ENCODE data around the gene BIRC6. TPM values are rescaled to one million over a fixed set of nuclear protein-coding genes. Genes with fewer than 3 reads are reported as not detected.
A peak's percentile ranks its signal among the peaks of the same experiment; 100 is the strongest.

The BIRC6 gene
- total RNA-seq, 1 donor from 2014 or later = 82.4 TPM

- H3K27ac Mint-ChIP-seq = no peak overlapping the region
- H3K36me3 Mint-ChIP-seq = peaks cover 25% of the 10 kb centered on the region
- no peaks in the 10 kb centered on the region for H3K27me3 Mint-ChIP-seq
- H3K4me1 Mint-ChIP-seq (ENCODE audit: unreplicated experiment) = peaks cover 16% of the 10 kb centered on the region
- TF ChIP-seq, protein P1, sequence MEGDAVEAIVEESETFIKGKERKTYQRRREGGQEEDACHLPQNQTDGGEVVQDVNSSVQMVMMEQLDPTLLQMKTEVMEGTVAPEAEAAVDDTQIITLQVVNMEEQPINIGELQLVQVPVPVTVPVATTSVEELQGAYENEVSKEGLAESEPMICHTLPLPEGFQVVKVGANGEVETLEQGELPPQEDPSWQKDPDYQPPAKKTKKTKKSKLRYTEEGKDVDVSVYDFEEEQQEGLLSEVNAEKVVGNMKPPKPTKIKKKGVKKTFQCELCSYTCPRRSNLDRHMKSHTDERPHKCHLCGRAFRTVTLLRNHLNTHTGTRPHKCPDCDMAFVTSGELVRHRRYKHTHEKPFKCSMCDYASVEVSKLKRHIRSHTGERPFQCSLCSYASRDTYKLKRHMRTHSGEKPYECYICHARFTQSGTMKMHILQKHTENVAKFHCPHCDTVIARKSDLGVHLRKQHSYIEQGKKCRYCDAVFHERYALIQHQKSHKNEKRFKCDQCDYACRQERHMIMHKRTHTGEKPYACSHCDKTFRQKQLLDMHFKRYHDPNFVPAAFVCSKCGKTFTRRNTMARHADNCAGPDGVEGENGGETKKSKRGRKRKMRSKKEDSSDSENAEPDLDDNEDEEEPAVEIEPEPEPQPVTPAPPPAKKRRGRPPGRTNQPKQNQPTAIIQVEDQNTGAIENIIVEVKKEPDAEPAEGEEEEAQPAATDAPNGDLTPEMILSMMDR (conservative IDR thresholded peaks at IDR 0.05) = no peak
- no peak overlapping the region for H3K4me3 Mint-ChIP-seq
- DNase-seq (ENCODE audit: extremely low spot score, unreplicated experiment) = no peak
- no peaks in the 10 kb centered on the region for H3K9me3 Mint-ChIP-seq
These were observed 68.9 kb downstream of the BIRC6 start for GRCh38 chr2:32425719-32426141.

DNA sequence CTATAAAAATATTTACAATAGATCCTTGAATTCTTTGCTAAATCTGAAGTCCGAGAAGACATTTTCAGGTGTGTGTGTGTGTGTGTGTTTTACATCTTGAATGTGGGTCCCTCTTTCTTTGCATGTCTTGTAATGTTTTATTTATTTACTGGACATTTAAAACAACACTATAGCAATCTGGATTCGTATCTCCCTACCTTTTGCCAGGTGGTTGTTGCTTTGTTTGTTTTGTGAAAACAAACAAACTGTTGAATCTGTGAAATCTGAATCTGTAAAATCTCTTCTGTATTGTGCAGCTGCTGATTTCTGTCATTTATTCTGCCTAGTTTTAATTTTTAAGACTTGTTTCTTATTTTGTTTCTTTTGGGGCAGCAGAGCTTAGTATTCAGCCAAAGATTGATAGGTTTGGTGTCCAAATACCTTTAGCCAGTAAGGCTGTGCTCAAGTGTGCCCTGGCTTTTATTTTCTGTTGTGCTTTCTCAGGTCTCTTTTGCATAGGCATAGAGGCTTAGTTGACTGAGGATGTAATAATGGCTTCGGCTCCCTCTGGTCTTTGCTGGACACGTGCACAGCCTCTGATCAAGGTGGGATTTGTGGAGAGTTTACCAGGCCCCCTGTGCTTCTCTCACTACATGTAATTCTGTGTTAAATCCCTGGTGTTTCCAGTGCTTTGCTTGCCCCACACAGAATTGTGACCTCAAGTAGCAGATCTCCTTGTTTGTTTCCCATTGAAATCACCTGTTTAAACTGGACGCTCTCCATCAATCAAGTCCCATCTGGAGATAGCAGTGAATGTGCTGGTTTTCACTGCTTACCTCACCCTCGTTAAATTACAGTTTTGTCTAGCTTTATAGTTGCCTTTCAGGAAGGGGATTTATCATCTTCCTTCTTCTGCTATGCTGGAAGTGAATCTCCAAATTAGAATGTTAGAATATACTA, 71.1 kb downstream of the BIRC6 start:
- DNase-seq (ENCODE audit: extremely low spot score, unreplicated experiment) = no peak
- TF ChIP-seq, protein P1 (conservative IDR thresholded peaks at IDR 0.05) = no peak
- Mint-ChIP-seq H3K27me3 (no peaks in the 10 kb centered on the region), H3K4me1 (ENCODE audit: unreplicated experiment) (peaks cover 10% of the 10 kb centered on the region), H3K4me3 (no peak overlapping the region), H3K27ac (peak overlapping the region; percentile 59), H3K36me3 (peaks cover 20% of the 10 kb centered on the region), H3K9me3 (no peaks in the 10 kb centered on the region)

- Mint-ChIP-seq H3K27me3 (no peaks in the 10 kb centered on the region), H3K27ac (no peak overlapping the region), H3K36me3 (peaks cover 14% of the 10 kb centered on the region), H3K4me1 (ENCODE audit: unreplicated experiment) (peaks cover 10% of the 10 kb centered on the region), H3K9me3 (no peaks in the 10 kb centered on the region), H3K4me3 (no peak overlapping the region)
- TF ChIP-seq, protein P1 (conservative IDR thresholded peaks at IDR 0.05) = no peak
- DNase-seq (ENCODE audit: extremely low spot score, unreplicated experiment) = no peak
These were observed 74.0 kb downstream of the BIRC6 start for GRCh38 chr2:32430804-32431203.

DNA sequence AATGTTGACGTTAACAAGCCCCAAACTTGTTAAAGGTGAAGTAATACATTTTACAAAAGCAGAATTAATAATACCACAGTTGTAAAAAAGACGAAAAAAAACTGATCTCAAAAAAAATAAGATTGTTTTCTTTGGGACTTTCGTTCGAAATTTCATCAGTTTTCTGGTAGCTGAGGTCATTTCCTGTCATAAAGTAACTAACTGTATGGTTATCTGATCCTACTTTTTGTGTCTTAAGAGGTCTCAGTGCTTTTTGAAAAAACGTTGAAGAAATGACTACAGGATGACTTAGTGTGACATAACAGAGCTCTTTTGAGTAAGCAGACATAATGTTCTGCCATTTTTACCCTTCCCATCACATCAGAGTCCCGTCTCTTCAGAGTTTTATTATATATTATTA, 79.3 kb downstream of the BIRC6 start:
- peaks cover 16% of the 10 kb centered on the region for H3K36me3 Mint-ChIP-seq
- TF ChIP-seq, protein P1 (conservative IDR thresholded peaks at IDR 0.05) = no peak
- H3K27me3 Mint-ChIP-seq = no peaks in the 10 kb centered on the region
- no peak overlapping the region for H3K4me3 Mint-ChIP-seq
- no peaks in the 10 kb centered on the region for H3K9me3 Mint-ChIP-seq
- no peak for DNase-seq (ENCODE audit: extremely low spot score, unreplicated experiment)
- H3K4me1 Mint-ChIP-seq (ENCODE audit: unreplicated experiment) = no peaks in the 10 kb centered on the region
- H3K27ac Mint-ChIP-seq = no peak overlapping the region

DNA sequence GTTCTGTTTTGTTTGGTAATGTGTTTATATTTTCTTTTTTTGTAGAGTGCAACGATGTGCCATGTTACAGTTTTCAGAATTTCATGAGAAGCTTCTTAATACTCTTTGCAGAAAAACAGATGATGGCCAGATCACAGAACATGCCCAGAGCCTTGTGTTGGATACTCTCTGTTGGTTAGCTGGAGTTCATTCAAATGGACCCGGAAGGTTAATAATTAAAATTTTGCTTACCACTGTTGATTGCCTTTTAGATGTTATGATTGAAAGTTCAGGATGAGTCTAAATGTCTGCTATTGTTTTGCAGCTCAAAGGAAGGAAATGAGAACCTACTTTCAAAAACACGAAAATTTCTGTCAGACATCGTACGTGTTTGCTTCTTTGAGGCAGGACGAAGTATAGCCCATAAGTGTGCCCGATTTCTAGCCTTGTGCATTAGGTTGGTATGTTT, 85.2 kb downstream of the BIRC6 start:
- Mint-ChIP-seq H3K36me3 (peaks cover 42% of the 10 kb centered on the region), H3K9me3 (no peaks in the 10 kb centered on the region), H3K27me3 (no peaks in the 10 kb centered on the region), H3K4me1 (ENCODE audit: unreplicated experiment) (no peaks in the 10 kb centered on the region), H3K27ac (no peak overlapping the region), H3K4me3 (no peak overlapping the region)
- TF ChIP-seq, protein P1 (conservative IDR thresholded peaks at IDR 0.05) = no peak
- DNase-seq (ENCODE audit: extremely low spot score, unreplicated experiment) = no peak
